Measurements from ENCODE around the gene RASGRP1.

Gene RASGRP1

GRCh38 chr15:38533926-38534325, 30.7 kb downstream of the RASGRP1 start:
- no peak overlapping the region for H3K9ac ChIP-seq (ENCODE audit: low read length)

GRCh38 chr15:38533416-38533915, 31.1 kb downstream of the RASGRP1 start:
- no peak overlapping the region for H3K9ac ChIP-seq (ENCODE audit: low read length)
- no peaks in the 10 kb centered on the region for H3K27me3 ChIP-seq (ENCODE audit: control insufficient read depth, insufficient read depth, low read length)
- H3K36me3 ChIP-seq (ENCODE audit: control insufficient read depth, low read depth, low read length): no peaks in the 10 kb centered on the region
- no peaks in the 10 kb centered on the region for H3K4me1 ChIP-seq (ENCODE audit: control insufficient read depth, low read depth, low read length)
- no peaks in the 10 kb centered on the region for H3K9me3 ChIP-seq (ENCODE audit: control insufficient read depth, low read depth, low read length)
- H3K4me3 ChIP-seq (ENCODE audit: low read length): no peak overlapping the region
- no peak overlapping the region for H3K27ac ChIP-seq (ENCODE audit: low read length)

More at GRCh38 chr15:38533926-38534325, 30.7 kb downstream of the RASGRP1 start:
- Histone ChIP-seq H3K36me3 (ENCODE audit: control insufficient read depth, low read depth, low read length) (no peaks in the 10 kb centered on the region), H3K4me1 (ENCODE audit: control insufficient read depth, low read depth, low read length) (no peaks in the 10 kb centered on the region), H3K9me3 (ENCODE audit: control insufficient read depth, low read depth, low read length) (no peaks in the 10 kb centered on the region), H3K27me3 (ENCODE audit: control insufficient read depth, insufficient read depth, low read length) (no peaks in the 10 kb centered on the region), H3K27ac (ENCODE audit: low read length) (no peak overlapping the region), H3K4me3 (ENCODE audit: low read length) (no peak overlapping the region)

- Histone ChIP-seq H3K27me3 (ENCODE audit: control insufficient read depth, insufficient read depth, low read length) (no peaks in the 10 kb centered on the region), H3K36me3 (ENCODE audit: control insufficient read depth, low read depth, low read length) (no peaks in the 10 kb centered on the region), H3K4me1 (ENCODE audit: control insufficient read depth, low read depth, low read length) (no peaks in the 10 kb centered on the region), H3K4me3 (ENCODE audit: low read length) (no peak overlapping the region), H3K9ac (ENCODE audit: low read length) (no peak overlapping the region), H3K9me3 (ENCODE audit: control insufficient read depth, low read depth, low read length) (no peaks in the 10 kb centered on the region), H3K27ac (ENCODE audit: low read length) (no peak overlapping the region)
Observed at GRCh38 chr15:38532728-38533127, 31.9 kb downstream of the RASGRP1 start.

GRCh38 chr15:38531509-38531908, 33.1 kb downstream of the RASGRP1 start:
- Histone ChIP-seq H3K4me3 (ENCODE audit: low read length) (no peak overlapping the region), H3K27ac (ENCODE audit: low read length) (no peak overlapping the region), H3K27me3 (ENCODE audit: control insufficient read depth, insufficient read depth, low read length) (no peaks in the 10 kb centered on the region), H3K36me3 (ENCODE audit: control insufficient read depth, low read depth, low read length) (no peaks in the 10 kb centered on the region), H3K9me3 (ENCODE audit: control insufficient read depth, low read depth, low read length) (no peaks in the 10 kb centered on the region), H3K4me1 (ENCODE audit: control insufficient read depth, low read depth, low read length) (no peaks in the 10 kb centered on the region), H3K9ac (ENCODE audit: low read length) (no peak overlapping the region)

- no peak overlapping the region for H3K9ac ChIP-seq (ENCODE audit: low read length)
- H3K27me3 ChIP-seq (ENCODE audit: control insufficient read depth, insufficient read depth, low read length): no peaks in the 10 kb centered on the region
- no peak overlapping the region for H3K4me3 ChIP-seq (ENCODE audit: low read length)
- no peaks in the 10 kb centered on the region for H3K36me3 ChIP-seq (ENCODE audit: control insufficient read depth, low read depth, low read length)
- no peaks in the 10 kb centered on the region for H3K9me3 ChIP-seq (ENCODE audit: control insufficient read depth, low read depth, low read length)
- H3K4me1 ChIP-seq (ENCODE audit: control insufficient read depth, low read depth, low read length): no peaks in the 10 kb centered on the region
- no peak overlapping the region for H3K27ac ChIP-seq (ENCODE audit: low read length)
Observed at GRCh38 chr15:38530113-38530512, 34.5 kb downstream of the RASGRP1 start.

GRCh38 chr15:38528294-38528693, 36.3 kb downstream of the RASGRP1 start:
- H3K9me3 ChIP-seq (ENCODE audit: control insufficient read depth, low read depth, low read length): no peaks in the 10 kb centered on the region
- H3K27ac ChIP-seq (ENCODE audit: low read length): no peak overlapping the region
- H3K4me1 ChIP-seq (ENCODE audit: control insufficient read depth, low read depth, low read length): no peaks in the 10 kb centered on the region
- no peaks in the 10 kb centered on the region for H3K36me3 ChIP-seq (ENCODE audit: control insufficient read depth, low read depth, low read length)
- H3K9ac ChIP-seq (ENCODE audit: low read length): no peak overlapping the region
- H3K4me3 ChIP-seq (ENCODE audit: low read length): no peak overlapping the region
- no peaks in the 10 kb centered on the region for H3K27me3 ChIP-seq (ENCODE audit: control insufficient read depth, insufficient read depth, low read length)

GRCh38 chr15:38526158-38526557, 38.5 kb downstream of the RASGRP1 start:
- Histone ChIP-seq H3K4me1 (ENCODE audit: control insufficient read depth, low read depth, low read length) (no peaks in the 10 kb centered on the region), H3K27me3 (ENCODE audit: control insufficient read depth, insufficient read depth, low read length) (no peaks in the 10 kb centered on the region), H3K9ac (ENCODE audit: low read length) (no peak overlapping the region), H3K4me3 (ENCODE audit: low read length) (no peak overlapping the region), H3K27ac (ENCODE audit: low read length) (no peak overlapping the region), H3K36me3 (ENCODE audit: control insufficient read depth, low read depth, low read length) (no peaks in the 10 kb centered on the region), H3K9me3 (ENCODE audit: control insufficient read depth, low read depth, low read length) (no peaks in the 10 kb centered on the region)

GRCh38 chr15:38525489-38525888, 39.1 kb downstream of the RASGRP1 start:
- H3K9me3 ChIP-seq (ENCODE audit: control insufficient read depth, low read depth, low read length): no peaks in the 10 kb centered on the region
- H3K27ac ChIP-seq (ENCODE audit: low read length): no peak overlapping the region
- no peak overlapping the region for H3K9ac ChIP-seq (ENCODE audit: low read length)
- no peak overlapping the region for H3K4me3 ChIP-seq (ENCODE audit: low read length)
- H3K36me3 ChIP-seq (ENCODE audit: control insufficient read depth, low read depth, low read length): no peaks in the 10 kb centered on the region
- no peaks in the 10 kb centered on the region for H3K4me1 ChIP-seq (ENCODE audit: control insufficient read depth, low read depth, low read length)
- no peaks in the 10 kb centered on the region for H3K27me3 ChIP-seq (ENCODE audit: control insufficient read depth, insufficient read depth, low read length)

- H3K4me1 ChIP-seq (ENCODE audit: control insufficient read depth, low read depth, low read length): no peaks in the 10 kb centered on the region
- H3K9me3 ChIP-seq (ENCODE audit: control insufficient read depth, low read depth, low read length): no peaks in the 10 kb centered on the region
- H3K27me3 ChIP-seq (ENCODE audit: control insufficient read depth, insufficient read depth, low read length): no peaks in the 10 kb centered on the region
- H3K4me3 ChIP-seq (ENCODE audit: low read length): no peak overlapping the region
- H3K27ac ChIP-seq (ENCODE audit: low read length): no peak overlapping the region
- H3K36me3 ChIP-seq (ENCODE audit: control insufficient read depth, low read depth, low read length): no peaks in the 10 kb centered on the region
- no peak overlapping the region for H3K9ac ChIP-seq (ENCODE audit: low read length)
Observed at GRCh38 chr15:38524156-38524555, 40.5 kb downstream of the RASGRP1 start.

GRCh38 chr15:38522922-38523321, 41.7 kb downstream of the RASGRP1 start:
- no peak overlapping the region for H3K27ac ChIP-seq (ENCODE audit: low read length)
- no peaks in the 10 kb centered on the region for H3K27me3 ChIP-seq (ENCODE audit: control insufficient read depth, insufficient read depth, low read length)
- H3K9ac ChIP-seq (ENCODE audit: low read length): no peak overlapping the region
- H3K36me3 ChIP-seq (ENCODE audit: control insufficient read depth, low read depth, low read length): no peaks in the 10 kb centered on the region
- H3K9me3 ChIP-seq (ENCODE audit: control insufficient read depth, low read depth, low read length): no peaks in the 10 kb centered on the region
- H3K4me1 ChIP-seq (ENCODE audit: control insufficient read depth, low read depth, low read length): peaks cover 4% of the 10 kb centered on the region
- no peak overlapping the region for H3K4me3 ChIP-seq (ENCODE audit: low read length)

- no peaks in the 10 kb centered on the region for H3K9me3 ChIP-seq (ENCODE audit: control insufficient read depth, low read depth, low read length)
- H3K9ac ChIP-seq (ENCODE audit: low read length): no peak overlapping the region
- no peaks in the 10 kb centered on the region for H3K36me3 ChIP-seq (ENCODE audit: control insufficient read depth, low read depth, low read length)
- no peak overlapping the region for H3K27ac ChIP-seq (ENCODE audit: low read length)
- peaks cover 15% of the 10 kb centered on the region for H3K4me1 ChIP-seq (ENCODE audit: control insufficient read depth, low read depth, low read length)
- H3K27me3 ChIP-seq (ENCODE audit: control insufficient read depth, insufficient read depth, low read length): no peaks in the 10 kb centered on the region
- H3K4me3 ChIP-seq (ENCODE audit: low read length): no peak overlapping the region
Observed at GRCh38 chr15:38521316-38521715, 43.3 kb downstream of the RASGRP1 start.

- no peaks in the 10 kb centered on the region for H3K9me3 ChIP-seq (ENCODE audit: control insufficient read depth, low read depth, low read length)
- peaks cover 26% of the 10 kb centered on the region for H3K4me1 ChIP-seq (ENCODE audit: control insufficient read depth, low read depth, low read length)
- no peak overlapping the region for H3K4me3 ChIP-seq (ENCODE audit: low read length)
- H3K27me3 ChIP-seq (ENCODE audit: control insufficient read depth, insufficient read depth, low read length): no peaks in the 10 kb centered on the region
- no peaks in the 10 kb centered on the region for H3K36me3 ChIP-seq (ENCODE audit: control insufficient read depth, low read depth, low read length)
- no peak overlapping the region for H3K27ac ChIP-seq (ENCODE audit: low read length)
- H3K9ac ChIP-seq (ENCODE audit: low read length): no peak overlapping the region
Observed at GRCh38 chr15:38520035-38520434, 44.6 kb downstream of the RASGRP1 start.

Measured in iPS-18a (cell line).